ENCODE measurements around the gene RARS1.

The RARS1 gene

GRCh38 chr5:168502563-168503237 lies 16.4 kb downstream of the RARS1 start:
- no peak for TF ChIP-seq CTCF (IDR thresholded peaks at IDR 0.05; ENCODE audit: low read depth, low read length, missing control alignments)
- no peak overlapping the region for H3K4me3 ChIP-seq (ENCODE audit: low read depth, low read length)
- no peak for DNase-seq (ENCODE audit: low read depth)

GRCh38 chr5:168513861-168514428 lies 27.7 kb downstream of the RARS1 start:
- TF ChIP-seq CTCF (IDR thresholded peaks at IDR 0.05; ENCODE audit: low read depth, low read length, missing control alignments): no peak
- no peak overlapping the region for H3K4me3 ChIP-seq (ENCODE audit: low read depth, low read length)
- no peak for DNase-seq (ENCODE audit: low read depth)

GRCh38 chr5:168525856-168526255 lies 39.6 kb downstream of the RARS1 start:
- DNase-seq (ENCODE audit: low read depth): no peak
- no peak overlapping the region for H3K4me3 ChIP-seq (ENCODE audit: low read depth, low read length)
- TF ChIP-seq CTCF (IDR thresholded peaks at IDR 0.05; ENCODE audit: low read depth, low read length, missing control alignments): no peak

GRCh38 chr5:168527756-168528295 lies 41.6 kb downstream of the RARS1 start:
- H3K4me3 ChIP-seq (ENCODE audit: low read depth, low read length): no peak overlapping the region
- TF ChIP-seq CTCF (IDR thresholded peaks at IDR 0.05; ENCODE audit: low read depth, low read length, missing control alignments): no peak
- DNase-seq (ENCODE audit: low read depth): no peak

GRCh38 chr5:168528521-168529373 lies 42.5 kb downstream of the RARS1 start, which contains the start of gene FBLL1:
Gene FBLL1, plus strand, starts transcription at chr5:168529305. Its CDS starts 200 bp downstream, at chr5:168529505.
- no peak within 1 kb of the TSS for H3K4me3 ChIP-seq (ENCODE audit: low read depth, low read length)
- no peak for DNase-seq (ENCODE audit: low read depth)
- no peak for TF ChIP-seq CTCF (IDR thresholded peaks at IDR 0.05; ENCODE audit: low read depth, low read length, missing control alignments)

- DNase-seq (ENCODE audit: low read depth): no peak
- no peak for TF ChIP-seq CTCF (IDR thresholded peaks at IDR 0.05; ENCODE audit: low read depth, low read length, missing control alignments)
- H3K4me3 ChIP-seq (ENCODE audit: low read depth, low read length): no peak overlapping the region
These were observed 43.3 kb downstream of the RARS1 start for GRCh38 chr5:168529374-168530234.
